OCI-LY1 (cell line): Measurements from ENCODE around the gene RASGEF1C.

Experiments
- H2AFZ ChIP-seq: fragments of 200-600 bp; sonication (generic), shearing (Covaris generic); 2 replicates; pipeline ENCODE4 v1.6.0; 2014; ENCODE audit warnings: antibody characterized with exemption, mild to moderate bottlenecking, low read length
- H3F3A ChIP-seq: fragments of 200-600 bp; sonication (generic), shearing (Covaris generic); 2 replicates; pipeline ENCODE4 v1.6.0; 2014; ENCODE audit warnings: mild to moderate bottlenecking, antibody characterized with exemption, low read length, moderate library complexity; ENCODE audit not compliant: insufficient read depth
- H3K27ac ChIP-seq: fragments of 200-600 bp; sonication (generic); 2 replicates; pipeline ENCODE4 v1.5.1; 2014; ENCODE audit warnings: low read length, mixed run types, mild to moderate bottlenecking, low read depth; ENCODE audit not compliant: poor library complexity, severe bottlenecking
- H3K27me3 ChIP-seq: fragments of 200-600 bp; sonication (generic); 2 replicates; pipeline ENCODE4 v1.6.0; 2014; ENCODE audit warnings: antibody characterized with exemption, mild to moderate bottlenecking, low read length, moderate library complexity; ENCODE audit not compliant: insufficient read depth
- H3K36me3 ChIP-seq: fragments of 200-600 bp; sonication (generic); 2 replicates; pipeline ENCODE4 v1.6.1; 2014; ENCODE audit warnings: mild to moderate bottlenecking, antibody characterized with exemption, low read length, moderate library complexity, mixed read lengths; ENCODE audit not compliant: insufficient read depth
- H3K4me1 ChIP-seq: fragments of 200-600 bp; sonication (generic); 2 replicates; pipeline ENCODE4 v1.5.1; 2014; ENCODE audit warnings: mild to moderate bottlenecking, low read length, moderate library complexity; ENCODE audit not compliant: insufficient read depth, severe bottlenecking
- H3K4me2 ChIP-seq: fragments of 200-600 bp; sonication (generic), shearing (Covaris generic); 2 replicates; pipeline ENCODE4 v1.6.1; 2014; ENCODE audit warnings: low read length
- H3K4me3 ChIP-seq: fragments of 200-600 bp; sonication (generic); 2 replicates; pipeline ENCODE4 v1.5.1; 2014; ENCODE audit warnings: low read length, low read depth, mild to moderate bottlenecking, mixed read lengths; ENCODE audit not compliant: poor library complexity, severe bottlenecking
- H3K79me2 ChIP-seq: fragments of 200-600 bp; shearing (Covaris generic); 2 replicates; pipeline ENCODE4 v1.6.1; 2016; ENCODE audit warnings: mixed run types, low read length, mixed read lengths; ENCODE audit not compliant: insufficient read depth
- H3K9ac ChIP-seq: fragments of 200-600 bp; sonication (generic), shearing (Covaris generic); 2 replicates; pipeline ENCODE4 v1.6.1; 2014; ENCODE audit warnings: mild to moderate bottlenecking, low read length, mixed read lengths
- H3K9me2 ChIP-seq: fragments of 200-600 bp; sonication (generic), shearing (Covaris generic); 2 replicates; pipeline ENCODE4 v1.6.1; 2014; ENCODE audit warnings: low read depth, mild to moderate bottlenecking, low read length, mixed read lengths
- H3K9me3 ChIP-seq: fragments of 200-600 bp; shearing (Covaris generic); 2 replicates; pipeline ENCODE4 v1.6.1; 2014; ENCODE audit warnings: low read length, mixed read lengths
- H4K20me1 ChIP-seq: fragments of 200-600 bp; sonication (generic), shearing (Covaris generic); 2 replicates; pipeline ENCODE4 v1.6.0; 2016; ENCODE audit warnings: mild to moderate bottlenecking, low read length; ENCODE audit not compliant: insufficient read depth
- CTCF ChIP-seq: fragments of 200-600 bp; sonication (generic), shearing (Covaris generic); IDR thresholded peaks from 2 replicates; pipeline ENCODE4 v1.5.1; 2017; ENCODE audit warnings: mild to moderate bottlenecking, antibody characterized with exemption, low read length, moderate library complexity, mixed read lengths
- EZH2 ChIP-seq: fragments of 200-600 bp; sonication (generic), shearing (Covaris generic); IDR thresholded peaks from 2 replicates; pipeline ENCODE4 v1.8.0; 2017; ENCODE audit warnings: borderline replicate concordance, mixed run types, mild to moderate bottlenecking, antibody characterized with exemption, low read length, moderate library complexity, mixed read lengths

Gene RASGEF1C

DNA sequence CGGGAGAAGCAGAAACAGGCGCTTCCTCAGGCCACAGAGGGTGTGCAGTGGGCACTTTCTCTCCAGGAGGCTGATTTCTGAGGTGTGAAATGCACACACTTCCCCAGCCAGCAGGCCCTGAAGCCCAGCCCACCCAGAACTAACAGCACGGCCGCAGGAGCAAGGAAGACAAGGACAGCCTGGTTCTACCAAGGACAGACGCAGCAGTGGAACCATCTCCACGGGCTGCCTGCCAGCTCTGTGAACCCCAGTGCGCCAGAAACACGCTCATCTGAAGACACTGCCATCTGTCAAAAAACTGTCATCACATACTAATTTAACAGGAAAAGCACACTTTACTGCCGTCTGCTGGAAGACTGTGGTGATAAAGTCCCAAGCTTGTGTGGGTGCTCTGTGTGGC lies 42.1 kb upstream of the RASGEF1C start:
- H3K79me2 ChIP-seq, result no peaks in the 10 kb centered on the region
- peaks cover 72% of the 10 kb centered on the region for H3K36me3 ChIP-seq
- no peak overlapping the region for H2AFZ ChIP-seq
- H3K4me2 ChIP-seq, result no peak overlapping the region
- H4K20me1 ChIP-seq, result no peaks in the 10 kb centered on the region
- no peaks in the 10 kb centered on the region for H3K9me2 ChIP-seq
- no peak overlapping the region for H3K9ac ChIP-seq
- H3F3A ChIP-seq, result no peaks in the 10 kb centered on the region
- peaks cover 39% of the 10 kb centered on the region for H3K9me3 ChIP-seq
- H3K27ac ChIP-seq, result no peak overlapping the region
- no peaks in the 10 kb centered on the region for H3K27me3 ChIP-seq
- no peaks in the 10 kb centered on the region for H3K4me1 ChIP-seq
- no peak for TF ChIP-seq EZH2
- no peak for TF ChIP-seq CTCF
- no peak overlapping the region for H3K4me3 ChIP-seq

GRCh38 chr5:180250329-180250728 lies 41.3 kb upstream of the RASGEF1C start:
- H3K27me3 ChIP-seq, result no peaks in the 10 kb centered on the region
- peaks cover 79% of the 10 kb centered on the region for H3K36me3 ChIP-seq
- no peak for TF ChIP-seq EZH2
- TF ChIP-seq CTCF, result no peak
- no peak overlapping the region for H3K4me3 ChIP-seq
- no peaks in the 10 kb centered on the region for H3F3A ChIP-seq
- no peaks in the 10 kb centered on the region for H4K20me1 ChIP-seq
- peaks cover 33% of the 10 kb centered on the region for H3K9me3 ChIP-seq
- H3K27ac ChIP-seq, result no peak overlapping the region
- no peak overlapping the region for H2AFZ ChIP-seq
- H3K79me2 ChIP-seq, result no peaks in the 10 kb centered on the region
- no peaks in the 10 kb centered on the region for H3K9me2 ChIP-seq
- no peaks in the 10 kb centered on the region for H3K4me1 ChIP-seq
- H3K4me2 ChIP-seq, result no peak overlapping the region
- H3K9ac ChIP-seq, result no peak overlapping the region

- no peaks in the 10 kb centered on the region for H3K27me3 ChIP-seq
- no peak for TF ChIP-seq EZH2
- no peak for TF ChIP-seq CTCF
- no peaks in the 10 kb centered on the region for H4K20me1 ChIP-seq
- H3K79me2 ChIP-seq, result no peaks in the 10 kb centered on the region
- H3K9ac ChIP-seq, result no peak overlapping the region
- H3K9me3 ChIP-seq, result peaks cover 8% of the 10 kb centered on the region; the same call in 1 of the 2 replicates
- H3K4me3 ChIP-seq, result no peak overlapping the region
- peaks cover 90% of the 10 kb centered on the region for H3K36me3 ChIP-seq
- H3K4me2 ChIP-seq, result no peak overlapping the region
- H2AFZ ChIP-seq, result no peak overlapping the region
- H3F3A ChIP-seq, result no peaks in the 10 kb centered on the region
- H3K9me2 ChIP-seq, result no peaks in the 10 kb centered on the region
- no peak overlapping the region for H3K27ac ChIP-seq
- no peaks in the 10 kb centered on the region for H3K4me1 ChIP-seq
Observed at GRCh38 chr5:180241600-180241999, 32.6 kb upstream of the RASGEF1C start.
